WTC11 (cell line): ENCODE results near the gene MAGEA8. TPM values are rescaled to one million over a fixed set of nuclear protein-coding genes. Genes with fewer than 3 reads are reported as not detected.

Experiments
- ATAC-seq: fragments of 200-7000 bp; cut with Tn5 transposase; 2 replicates; pipeline ENCODE4 v1.10.0; 2021; ENCODE audit warnings: mild to moderate bottlenecking, moderate library complexity
- CTCF ChIA-PET: fragments of 300-600 bp; sonication (Branson Sonifier 250); formaldehyde crosslinking; loops from one replicate; lab custom pipeline; 2021; ENCODE audit warnings: antibody characterized with exemption; lab: Charles Lee
- POLR2A ChIA-PET: fragments of 350-600 bp; sonication (Branson Sonifier 250); formaldehyde crosslinking; loops from one replicate; lab custom pipeline; 2021; ENCODE audit warnings: antibody characterized with exemption; lab: Charles Lee
- DNase-seq: peaks from one replicate; pipeline ENCODE4 v3.0.0; 2021; ENCODE audit warnings: low spot score
- H3K27ac Mint-ChIP-seq: 2 replicates; pipeline ENCODE4 v1.8.0; 2021; ENCODE audit warnings: mixed read lengths
- H3K27me3 Mint-ChIP-seq: 2 replicates; pipeline ENCODE4 v1.8.0; 2021; ENCODE audit warnings: low read depth, mild to moderate bottlenecking, moderate library complexity, mixed read lengths
- H3K36me3 Mint-ChIP-seq: 2 replicates; pipeline ENCODE4 v1.8.0; 2021; ENCODE audit warnings: mixed read lengths
- H3K4me1 Mint-ChIP-seq: 2 replicates; pipeline ENCODE4 v1.8.0; 2022; ENCODE audit warnings: mixed read lengths
- H3K4me3 Mint-ChIP-seq: 2 replicates; pipeline ENCODE4 v1.8.0; 2021; ENCODE audit warnings: mild to moderate bottlenecking, moderate library complexity, mixed read lengths
- H3K9me3 Mint-ChIP-seq: 2 replicates; pipeline ENCODE4 v1.8.0; 2021; ENCODE audit warnings: mixed read lengths
- AFF4 ChIP-seq: sonication (generic); formaldehyde crosslinking; IDR thresholded peaks from 2 replicates; pipeline ENCODE4 v1.8.1; 2023; ENCODE audit warnings: mild to moderate bottlenecking, missing genetic modification reagents, borderline replicate concordance
- ATF1 ChIP-seq: sonication (generic); formaldehyde crosslinking; IDR thresholded peaks from 2 replicates; pipeline ENCODE4 v1.8.1; 2023; ENCODE audit warnings: mild to moderate bottlenecking, moderate library complexity, missing genetic modification reagents
- E2F4 ChIP-seq: sonication (generic); formaldehyde crosslinking; IDR thresholded peaks from 2 replicates; pipeline ENCODE4 v1.8.1; 2022; ENCODE audit warnings: low read depth, mild to moderate bottlenecking, moderate library complexity, missing genetic modification reagents, borderline replicate concordance
- EMX1 ChIP-seq: fragments of 250-450 bp; sonication (Bioruptor Pico); IDR thresholded peaks from 2 replicates; pipeline ENCODE4 v1.8.0; 2021; ENCODE audit warnings: mild to moderate bottlenecking
- FOXJ3 ChIP-seq: sonication (generic); formaldehyde crosslinking; IDR thresholded peaks from 2 replicates; pipeline ENCODE4 v1.9.0; 2021; ENCODE audit warnings: missing genetic modification reagents, mild to moderate bottlenecking, borderline replicate concordance
- FOXP1 ChIP-seq: sonication (generic); formaldehyde crosslinking; IDR thresholded peaks from 2 replicates; pipeline ENCODE4 v1.8.0; 2022; ENCODE audit warnings: missing genetic modification reagents, mild to moderate bottlenecking, moderate library complexity, borderline replicate concordance
- IRF2 ChIP-seq: sonication (generic); formaldehyde crosslinking; IDR thresholded peaks from 2 replicates; pipeline ENCODE4 v1.8.0; 2022; ENCODE audit warnings: low read depth, missing genetic modification reagents, borderline replicate concordance
- KAT7 ChIP-seq: sonication (generic); formaldehyde crosslinking; IDR thresholded peaks from 2 replicates; pipeline ENCODE4 v1.8.1; 2023; ENCODE audit warnings: missing genetic modification reagents, mild to moderate bottlenecking, borderline replicate concordance
- PRDM15 ChIP-seq: sonication (generic); formaldehyde crosslinking; IDR thresholded peaks from 2 replicates; pipeline ENCODE4 v1.8.0; 2022; ENCODE audit warnings: missing genetic modification reagents
- PRRX2 ChIP-seq: fragments of 250-450 bp; sonication (Bioruptor Pico); IDR thresholded peaks from 2 replicates; pipeline ENCODE4 v1.8.0; 2021; ENCODE audit warnings: mild to moderate bottlenecking
- RORB ChIP-seq: fragments of 250-450 bp; sonication (Bioruptor Pico); IDR thresholded peaks from 2 replicates; pipeline ENCODE4 v1.9.0; 2021; ENCODE audit warnings: mild to moderate bottlenecking
- SOX15 ChIP-seq: fragments of 250-450 bp; sonication (Bioruptor Pico); IDR thresholded peaks from 2 replicates; pipeline ENCODE4 v1.9.0; 2021; ENCODE audit warnings: mild to moderate bottlenecking
- SP1 ChIP-seq: sonication (generic); formaldehyde crosslinking; conservative IDR thresholded peaks from 2 replicates; pipeline ENCODE4 v1.8.1; 2022; ENCODE audit warnings: missing genetic modification reagents
- TEAD4 ChIP-seq: sonication (generic); formaldehyde crosslinking; IDR thresholded peaks from 2 replicates; pipeline ENCODE4 v1.8.0; 2022; ENCODE audit warnings: mild to moderate bottlenecking, missing genetic modification reagents
- ZMAT4 ChIP-seq: fragments of 250-450 bp; sonication (Bioruptor Pico); IDR thresholded peaks from 2 replicates; pipeline ENCODE4 v1.9.0; 2021; ENCODE audit warnings: mild to moderate bottlenecking
- ZNF263 ChIP-seq: sonication (generic); formaldehyde crosslinking; IDR thresholded peaks from 2 replicates; pipeline ENCODE4 v1.8.1; 2022; ENCODE audit warnings: low read depth, mild to moderate bottlenecking, moderate library complexity, missing genetic modification reagents
- ZNF423 ChIP-seq: fragments of 250-450 bp; sonication (Bioruptor Pico); IDR thresholded peaks from 2 replicates; pipeline ENCODE4 v2.1.2; 2022; ENCODE audit warnings: mild to moderate bottlenecking, moderate library complexity
- ZNF671 ChIP-seq: fragments of 250-450 bp; sonication (Bioruptor Pico); IDR thresholded peaks from 2 replicates; pipeline ENCODE4 v1.8.0; 2021; ENCODE audit warnings: mild to moderate bottlenecking
- total RNA-seq: library from RNA; stranded (reverse); gene quantifications from 3 replicates; pipeline ENCODE4 v1.2.3, GENCODE V29; 2021
- TF ChIP-seq, protein P1 (sequence below): sonication (generic); formaldehyde crosslinking; IDR thresholded peaks from 2 replicates; pipeline ENCODE4 v1.8.1; 2022; ENCODE audit warnings: mild to moderate bottlenecking, missing genetic modification reagents, moderate library complexity, borderline replicate concordance
- TF ChIP-seq, protein P2 (sequence below): fragments of 250-450 bp; sonication (Bioruptor Pico); IDR thresholded peaks from 2 replicates; pipeline ENCODE4 v1.9.0; 2021; ENCODE audit warnings: mild to moderate bottlenecking, borderline replicate concordance

The MAGEA8 gene
- total RNA-seq, 1 experiment from 2014 or later: not detected

DNA sequence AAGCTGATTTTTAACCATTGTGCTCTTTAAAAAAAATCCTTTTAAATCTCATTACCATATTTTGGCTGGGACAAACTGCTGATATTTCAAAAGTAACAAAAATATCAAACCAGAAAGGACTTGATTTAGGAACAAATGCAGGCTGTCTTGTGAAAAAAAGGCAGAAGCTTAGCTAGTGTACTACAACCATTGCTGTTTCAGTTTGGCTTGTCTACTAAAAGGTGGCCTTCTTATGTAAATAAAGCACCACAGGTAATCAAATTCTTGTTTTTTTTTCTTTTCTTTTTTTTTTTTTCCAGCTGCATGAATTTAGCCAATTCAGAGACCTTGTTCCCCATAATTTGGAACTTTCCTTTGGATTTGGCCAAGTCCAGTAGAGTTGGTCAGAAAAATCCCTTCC lies 43.8 kb upstream of the MAGEA8 start (continued):
- TF ChIP-seq FOXP1 (CRISPR knock-in tag) (no peak), ZNF263 (CRISPR knock-in tag) (no peak), E2F4 (CRISPR knock-in tag) (no peak), ZNF671 (CRISPR knock-in tag) (no peak), ZMAT4 (no peak), AFF4 (CRISPR knock-in tag) (no peak), PRDM15 (CRISPR knock-in tag) (no peak), ATF1 (CRISPR knock-in tag) (no peak), TEAD4 (no peak)

DNA sequence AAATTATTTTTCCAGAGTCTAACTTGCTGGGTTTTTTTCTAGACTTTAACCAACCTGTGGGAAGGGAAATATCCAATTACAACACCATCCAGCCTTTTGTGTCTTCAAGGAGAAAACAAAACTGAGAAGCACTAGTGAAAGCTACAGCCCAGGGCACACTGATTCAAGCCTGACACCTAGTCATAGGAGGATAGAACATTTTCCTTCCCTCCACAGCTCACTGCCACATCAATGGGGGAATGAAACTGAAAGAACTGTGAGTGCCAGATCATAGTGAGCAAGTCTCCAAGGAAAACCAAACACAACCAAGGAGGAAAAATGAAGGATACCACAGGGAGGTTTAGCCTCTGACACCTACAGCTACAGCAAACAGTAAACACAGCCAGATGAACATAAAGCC lies 43.3 kb upstream of the MAGEA8 start:
- peak overlapping the region; percentile 18; the same call in 1 of the 2 replicates for H3K27ac Mint-ChIP-seq
- POLR2A ChIA-PET: interaction anchor here (1.3 kb wide), 1 partner anchor 103 kb away, joined by 4 read pairs; no protein-coding TSS in a partner anchor
- peaks cover 18% of the 10 kb centered on the region for H3K9me3 Mint-ChIP-seq
- peaks cover 19% of the 10 kb centered on the region for H3K27me3 Mint-ChIP-seq
- ATAC-seq (peak; percentile 30), DNase-seq (no peak)
- peaks cover 24% of the 10 kb centered on the region for H3K36me3 Mint-ChIP-seq
- H3K4me1 Mint-ChIP-seq: peaks cover 44% of the 10 kb centered on the region
- no peak overlapping the region for H3K4me3 Mint-ChIP-seq
- CTCF ChIA-PET: interaction anchor here (0.9 to 1.3 kb wide), 2 partner anchors 100 to 101 kb away, joined by 3 to 4 read pairs; partner anchors contain the start of gene EOLA2
- no peak for TF ChIP-seq SOX15 (CRISPR knock-in tag)
- TF ChIP-seq KAT7: no peak
- no peak for TF ChIP-seq PRRX2 (CRISPR knock-in tag)

- DNase-seq (no peak), ATAC-seq (no peak; the same call in 1 of the 2 replicates)
- ChIA-PET POLR2A (no interaction called here), CTCF (no interaction called here)
- H3K27me3 Mint-ChIP-seq: peaks cover 16% of the 10 kb centered on the region
- peaks cover 34% of the 10 kb centered on the region for H3K36me3 Mint-ChIP-seq
- peaks cover 32% of the 10 kb centered on the region for H3K9me3 Mint-ChIP-seq
- H3K4me3 Mint-ChIP-seq: no peak overlapping the region
- H3K4me1 Mint-ChIP-seq: peaks cover 14% of the 10 kb centered on the region
- H3K27ac Mint-ChIP-seq: no peak overlapping the region
- TF ChIP-seq RORB (no peak), FOXJ3 (CRISPR knock-in tag) (no peak), SP1 (CRISPR knock-in tag) (no peak), IRF2 (CRISPR knock-in tag) (no peak), ZNF263 (CRISPR knock-in tag) (no peak), EMX1 (CRISPR knock-in tag) (no peak), SOX15 (CRISPR knock-in tag) (no peak), ZNF423 (CRISPR knock-in tag) (no peak)
- TF ChIP-seq, protein P1, sequence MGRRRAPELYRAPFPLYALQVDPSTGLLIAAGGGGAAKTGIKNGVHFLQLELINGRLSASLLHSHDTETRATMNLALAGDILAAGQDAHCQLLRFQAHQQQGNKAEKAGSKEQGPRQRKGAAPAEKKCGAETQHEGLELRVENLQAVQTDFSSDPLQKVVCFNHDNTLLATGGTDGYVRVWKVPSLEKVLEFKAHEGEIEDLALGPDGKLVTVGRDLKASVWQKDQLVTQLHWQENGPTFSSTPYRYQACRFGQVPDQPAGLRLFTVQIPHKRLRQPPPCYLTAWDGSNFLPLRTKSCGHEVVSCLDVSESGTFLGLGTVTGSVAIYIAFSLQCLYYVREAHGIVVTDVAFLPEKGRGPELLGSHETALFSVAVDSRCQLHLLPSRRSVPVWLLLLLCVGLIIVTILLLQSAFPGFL: no peak
- TF ChIP-seq, protein P2, sequence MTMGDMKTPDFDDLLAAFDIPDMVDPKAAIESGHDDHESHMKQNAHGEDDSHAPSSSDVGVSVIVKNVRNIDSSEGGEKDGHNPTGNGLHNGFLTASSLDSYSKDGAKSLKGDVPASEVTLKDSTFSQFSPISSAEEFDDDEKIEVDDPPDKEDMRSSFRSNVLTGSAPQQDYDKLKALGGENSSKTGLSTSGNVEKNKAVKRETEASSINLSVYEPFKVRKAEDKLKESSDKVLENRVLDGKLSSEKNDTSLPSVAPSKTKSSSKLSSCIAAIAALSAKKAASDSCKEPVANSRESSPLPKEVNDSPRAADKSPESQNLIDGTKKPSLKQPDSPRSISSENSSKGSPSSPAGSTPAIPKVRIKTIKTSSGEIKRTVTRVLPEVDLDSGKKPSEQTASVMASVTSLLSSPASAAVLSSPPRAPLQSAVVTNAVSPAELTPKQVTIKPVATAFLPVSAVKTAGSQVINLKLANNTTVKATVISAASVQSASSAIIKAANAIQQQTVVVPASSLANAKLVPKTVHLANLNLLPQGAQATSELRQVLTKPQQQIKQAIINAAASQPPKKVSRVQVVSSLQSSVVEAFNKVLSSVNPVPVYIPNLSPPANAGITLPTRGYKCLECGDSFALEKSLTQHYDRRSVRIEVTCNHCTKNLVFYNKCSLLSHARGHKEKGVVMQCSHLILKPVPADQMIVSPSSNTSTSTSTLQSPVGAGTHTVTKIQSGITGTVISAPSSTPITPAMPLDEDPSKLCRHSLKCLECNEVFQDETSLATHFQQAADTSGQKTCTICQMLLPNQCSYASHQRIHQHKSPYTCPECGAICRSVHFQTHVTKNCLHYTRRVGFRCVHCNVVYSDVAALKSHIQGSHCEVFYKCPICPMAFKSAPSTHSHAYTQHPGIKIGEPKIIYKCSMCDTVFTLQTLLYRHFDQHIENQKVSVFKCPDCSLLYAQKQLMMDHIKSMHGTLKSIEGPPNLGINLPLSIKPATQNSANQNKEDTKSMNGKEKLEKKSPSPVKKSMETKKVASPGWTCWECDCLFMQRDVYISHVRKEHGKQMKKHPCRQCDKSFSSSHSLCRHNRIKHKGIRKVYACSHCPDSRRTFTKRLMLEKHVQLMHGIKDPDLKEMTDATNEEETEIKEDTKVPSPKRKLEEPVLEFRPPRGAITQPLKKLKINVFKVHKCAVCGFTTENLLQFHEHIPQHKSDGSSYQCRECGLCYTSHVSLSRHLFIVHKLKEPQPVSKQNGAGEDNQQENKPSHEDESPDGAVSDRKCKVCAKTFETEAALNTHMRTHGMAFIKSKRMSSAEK (CRISPR knock-in tag): no peak
These were observed 39.1 kb upstream of the MAGEA8 start for GRCh38 chrX:149841929-149842328.
